ENCODE results near the gene ENTREP1. TPM values are rescaled to one million over a fixed set of nuclear protein-coding genes. Genes with fewer than 3 reads are reported as not detected.

Gene ENTREP1
- total RNA-seq, 1 experiment from 2014 or later: not detected

DNA sequence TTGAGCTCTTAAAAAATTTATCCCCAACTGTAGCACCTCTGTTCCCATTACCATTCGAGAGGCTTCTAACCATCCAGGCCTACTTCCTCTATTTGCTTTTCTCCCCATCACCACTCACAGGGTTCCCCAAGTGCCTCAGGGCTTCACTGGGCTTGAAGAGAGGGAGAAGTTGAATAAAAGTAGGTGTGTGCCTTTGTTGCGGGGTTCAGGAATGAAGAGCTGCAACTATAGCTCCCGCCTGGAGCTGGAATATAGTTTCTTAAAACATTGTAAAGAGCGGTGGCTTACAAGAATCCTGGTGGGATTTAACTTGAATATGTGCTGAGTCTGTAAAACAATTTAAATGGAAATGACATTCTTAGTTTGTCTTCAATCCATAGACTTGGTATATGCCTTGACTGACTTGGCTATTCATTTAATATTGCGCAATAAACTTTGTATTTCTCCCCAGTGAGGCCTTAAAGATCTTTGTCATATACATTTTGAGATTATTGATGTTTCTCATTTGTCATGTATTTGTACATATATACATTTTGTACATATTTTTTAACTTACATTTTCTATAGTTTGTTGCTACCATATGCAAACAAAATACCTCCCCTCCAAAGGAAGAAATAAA lies 7.2 kb downstream of the ENTREP1 start:
- POLR2A ChIA-PET: no interaction called here
- no TSS peak for BruUV-seq (replicated peaks)
- no peaks in the 10 kb centered on the region for H3K9me3 ChIP-seq
- intact Hi-C loops (cut with micrococcal nuclease; ENCODE audit: unreplicated experiment): no loop called here
- Mint-ChIP-seq H3K4me1 (ENCODE audit: low read depth, unreplicated experiment) (no peaks in the 10 kb centered on the region), H3K4me3 (ENCODE audit: unreplicated experiment) (no peak overlapping the region), H3K36me3 (ENCODE audit: insufficient read depth, unreplicated experiment) (no peaks in the 10 kb centered on the region), H3K27ac (ENCODE audit: unreplicated experiment) (no peak overlapping the region), H3K9me3 (ENCODE audit: unreplicated experiment) (no peaks in the 10 kb centered on the region), H3K27me3 (ENCODE audit: insufficient read depth, unreplicated experiment) (peaks cover 4% of the 10 kb centered on the region)
- CTCF ChIA-PET: no interaction called here
- no peak overlapping the region for H3K4me3 ChIP-seq (ENCODE audit: low read depth, low read length)
- no peak for DNase-seq
- TF ChIP-seq, protein P1, sequence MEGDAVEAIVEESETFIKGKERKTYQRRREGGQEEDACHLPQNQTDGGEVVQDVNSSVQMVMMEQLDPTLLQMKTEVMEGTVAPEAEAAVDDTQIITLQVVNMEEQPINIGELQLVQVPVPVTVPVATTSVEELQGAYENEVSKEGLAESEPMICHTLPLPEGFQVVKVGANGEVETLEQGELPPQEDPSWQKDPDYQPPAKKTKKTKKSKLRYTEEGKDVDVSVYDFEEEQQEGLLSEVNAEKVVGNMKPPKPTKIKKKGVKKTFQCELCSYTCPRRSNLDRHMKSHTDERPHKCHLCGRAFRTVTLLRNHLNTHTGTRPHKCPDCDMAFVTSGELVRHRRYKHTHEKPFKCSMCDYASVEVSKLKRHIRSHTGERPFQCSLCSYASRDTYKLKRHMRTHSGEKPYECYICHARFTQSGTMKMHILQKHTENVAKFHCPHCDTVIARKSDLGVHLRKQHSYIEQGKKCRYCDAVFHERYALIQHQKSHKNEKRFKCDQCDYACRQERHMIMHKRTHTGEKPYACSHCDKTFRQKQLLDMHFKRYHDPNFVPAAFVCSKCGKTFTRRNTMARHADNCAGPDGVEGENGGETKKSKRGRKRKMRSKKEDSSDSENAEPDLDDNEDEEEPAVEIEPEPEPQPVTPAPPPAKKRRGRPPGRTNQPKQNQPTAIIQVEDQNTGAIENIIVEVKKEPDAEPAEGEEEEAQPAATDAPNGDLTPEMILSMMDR (IDR thresholded peaks at IDR 0.05; ENCODE audit: insufficient read depth in 1 of 2, low read depth in 1 of 2, low read length in 1 of 2, severe bottlenecking in 1 of 2, unreplicated experiment in 1 of 2): no peak
- no peaks in the 10 kb centered on the region for H3K36me3 ChIP-seq (ENCODE audit: control insufficient read depth, insufficient read depth, low read length)
- H3K4me1 ChIP-seq: no peaks in the 10 kb centered on the region
- no peaks in the 10 kb centered on the region for H3K27me3 ChIP-seq (replicated peaks; ENCODE audit: control insufficient read depth, insufficient read depth, low read length)

DNA sequence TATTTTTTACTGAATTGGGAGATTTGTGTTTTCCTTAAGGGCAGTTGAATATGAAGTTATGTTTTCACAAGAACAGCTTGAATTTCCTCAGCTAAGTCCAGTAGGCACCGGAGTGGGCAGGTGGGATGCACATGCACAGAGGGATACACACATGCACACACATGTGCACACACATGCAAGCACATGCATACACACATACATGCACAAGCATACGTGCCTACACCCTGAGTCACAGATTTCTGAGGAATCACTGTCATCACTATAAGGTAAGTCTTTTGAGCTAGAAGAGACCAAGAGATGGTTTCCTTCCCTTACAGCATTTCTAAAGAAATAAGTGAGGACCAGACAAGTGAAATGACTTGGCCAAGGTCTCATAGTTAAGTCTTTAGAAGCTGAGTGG lies 8.7 kb downstream of the ENTREP1 start:
- ChIA-PET POLR2A (no interaction called here), CTCF (no interaction called here)
- Mint-ChIP-seq H3K9me3 (ENCODE audit: unreplicated experiment) (no peaks in the 10 kb centered on the region), H3K36me3 (ENCODE audit: insufficient read depth, unreplicated experiment) (no peaks in the 10 kb centered on the region), H3K4me1 (ENCODE audit: low read depth, unreplicated experiment) (no peaks in the 10 kb centered on the region), H3K27me3 (ENCODE audit: insufficient read depth, unreplicated experiment) (peaks cover 4% of the 10 kb centered on the region), H3K4me3 (ENCODE audit: unreplicated experiment) (no peak overlapping the region), H3K27ac (ENCODE audit: unreplicated experiment) (no peak overlapping the region)
- no peaks in the 10 kb centered on the region for H3K27me3 ChIP-seq (replicated peaks; ENCODE audit: control insufficient read depth, insufficient read depth, low read length)
- no peaks in the 10 kb centered on the region for H3K9me3 ChIP-seq
- H3K4me1 ChIP-seq: no peaks in the 10 kb centered on the region
- H3K36me3 ChIP-seq (ENCODE audit: control insufficient read depth, insufficient read depth, low read length): no peaks in the 10 kb centered on the region
- no peak overlapping the region for H3K4me3 ChIP-seq (ENCODE audit: low read depth, low read length)
- TF ChIP-seq, protein P1 (IDR thresholded peaks at IDR 0.05; ENCODE audit: insufficient read depth in 1 of 2, low read depth in 1 of 2, low read length in 1 of 2, severe bottlenecking in 1 of 2, unreplicated experiment in 1 of 2): no peak
- intact Hi-C loops (cut with micrococcal nuclease; ENCODE audit: unreplicated experiment): no loop called here
- no TSS peak for BruUV-seq (replicated peaks)
- no peak for DNase-seq

DNA sequence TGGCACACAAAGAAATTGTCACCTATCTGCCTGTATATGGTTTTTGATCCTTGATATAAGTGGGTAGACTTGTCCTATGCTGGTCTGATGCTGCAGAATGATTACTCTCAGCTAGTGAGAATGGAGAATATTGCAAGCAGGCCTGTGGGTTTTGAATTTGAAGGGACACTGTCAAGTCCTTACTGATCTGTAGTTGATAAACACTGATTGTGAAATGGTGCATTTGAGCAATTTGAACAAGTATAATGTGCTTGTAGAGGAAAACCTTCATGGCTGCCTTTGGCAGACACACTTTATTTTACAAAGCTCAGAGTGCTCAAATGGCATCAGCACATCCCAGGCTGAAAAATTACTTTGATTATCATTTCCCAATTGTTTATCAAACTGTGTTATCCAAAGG lies 9.3 kb downstream of the ENTREP1 start:
- DNase-seq: no peak
- no peaks in the 10 kb centered on the region for H3K27me3 ChIP-seq (replicated peaks; ENCODE audit: control insufficient read depth, insufficient read depth, low read length)
- POLR2A ChIA-PET: no interaction called here
- intact Hi-C loops (cut with micrococcal nuclease; ENCODE audit: unreplicated experiment): no loop called here
- H3K36me3 ChIP-seq (ENCODE audit: control insufficient read depth, insufficient read depth, low read length): no peaks in the 10 kb centered on the region
- CTCF ChIA-PET: no interaction called here
- no peaks in the 10 kb centered on the region for H3K9me3 Mint-ChIP-seq (ENCODE audit: unreplicated experiment)
- no peak overlapping the region for H3K4me3 ChIP-seq (ENCODE audit: low read depth, low read length)
- no peaks in the 10 kb centered on the region for H3K9me3 ChIP-seq
- TF ChIP-seq, protein P1 (IDR thresholded peaks at IDR 0.05; ENCODE audit: insufficient read depth in 1 of 2, low read depth in 1 of 2, low read length in 1 of 2, severe bottlenecking in 1 of 2, unreplicated experiment in 1 of 2): no peak
- H3K4me3 Mint-ChIP-seq (ENCODE audit: unreplicated experiment): no peak overlapping the region
- H3K27me3 Mint-ChIP-seq (ENCODE audit: insufficient read depth, unreplicated experiment): peaks cover 4% of the 10 kb centered on the region
- BruUV-seq (replicated peaks): no TSS peak
- no peaks in the 10 kb centered on the region for H3K36me3 Mint-ChIP-seq (ENCODE audit: insufficient read depth, unreplicated experiment)
- H3K27ac Mint-ChIP-seq (ENCODE audit: unreplicated experiment): no peak overlapping the region
- H3K4me1 Mint-ChIP-seq (ENCODE audit: low read depth, unreplicated experiment): no peaks in the 10 kb centered on the region
- no peaks in the 10 kb centered on the region for H3K4me1 ChIP-seq

All from Caco-2 (cell line).